T-cell (primary cell): Measurements from ENCODE around the gene CD302. TPM values are rescaled to one million over a fixed set of nuclear protein-coding genes. Genes with fewer than 3 reads are reported as not detected.
A peak's percentile ranks its signal among the peaks of the same experiment; 100 is the strongest.

Experiments
- ATAC-seq, 4 experiments: fragments of 200-7000 bp in 3 of 4; fragments of 150-1000 bp in 1 of 4; cut with Tn5 transposase; replicated peaks in 1 of 4; 1 replicate in 3 of 4; 2 replicates in 1 of 4; pipeline ENCODE4 v1.10.0; 2021; ENCODE audit warnings: moderate library complexity in 3 of 4, mild to moderate bottlenecking in 2 of 4, moderate number of reproducible peaks in 1 of 4
- CTCF ChIA-PET, 2 donors: fragments of 300-600 bp; sonication (Branson Sonifier 250); formaldehyde crosslinking; loops; one replicate each; lab custom pipeline; 2022; ENCODE audit warnings: antibody characterized with exemption in 2 of 2; lab: Charles Lee
- POLR2A ChIA-PET, 2 donors: fragments of 300-600 bp; sonication (Branson Sonifier 250); formaldehyde crosslinking; loops; one replicate each; lab custom pipeline; 2022; ENCODE audit warnings: antibody characterized with exemption in 2 of 2; lab: Charles Lee
- DNase-seq, 35 experiments: peaks; one replicate each; pipeline versions ENCODE4 v3.0.0 to v3.0.0-alpha.2; 2013 to 2023
- H3K27ac ChIP-seq: one replicate; pipeline ENCODE4 v1.5.1; 2013; ENCODE audit warnings: low read length
- H3K27me3 ChIP-seq, 2 experiments: replicated peaks in 1 of 2; 1 replicate in 1 of 2; 2 replicates in 1 of 2; pipeline versions ENCODE4 v1.6.1 to v1.7.0; 2013; ENCODE audit warnings: low read length in 1 of 2, mixed read lengths in 1 of 2; ENCODE audit not compliant: control insufficient read depth in 2 of 2, insufficient read depth in 2 of 2; ENCODE audit errors: extremely low read depth in 1 of 2
- H3K36me3 ChIP-seq, 2 donors: 1 replicate in 1 of 2; 2 replicates in 1 of 2; pipeline versions ENCODE4 v1.6.1 to v1.7.0; 2013; ENCODE audit warnings: low read length in 1 of 2; ENCODE audit not compliant: control insufficient read depth in 2 of 2, insufficient read depth in 1 of 2; ENCODE audit errors: extremely low read depth in 1 of 2
- H3K4me1 ChIP-seq, 2 experiments: 1 replicate in 1 of 2; 2 replicates in 1 of 2; pipeline versions ENCODE4 v1.6.1 to v1.7.0; 2013; ENCODE audit warnings: low read length in 2 of 2, mixed read lengths in 1 of 2; ENCODE audit not compliant: insufficient read depth in 2 of 2, control insufficient read depth in 1 of 2; ENCODE audit errors: extremely low read depth in 1 of 2
- H3K4me3 ChIP-seq, 2 donors: 1 replicate in 1 of 2; 2 replicates in 1 of 2; pipeline versions ENCODE4 v1.5.1 to v1.7.0; 2013; ENCODE audit warnings: mild to moderate bottlenecking in 2 of 2, low read length in 1 of 2, moderate library complexity in 1 of 2; ENCODE audit not compliant: control insufficient read depth in 1 of 2; ENCODE audit errors: extremely low read depth in 1 of 2
- H3K9me3 ChIP-seq: 2 replicates; pipeline ENCODE4 v1.7.0; 2013
- H3K27ac Mint-ChIP-seq, 2 donors: one replicate each; pipeline ENCODE4 v1.8.0; 2020 to 2021; ENCODE audit warnings: mild to moderate bottlenecking in 2 of 2, mixed read lengths in 2 of 2
- H3K27me3 Mint-ChIP-seq, 2 donors: one replicate each; pipeline ENCODE4 v1.8.0; 2021 to 2022; ENCODE audit warnings: mixed read lengths in 2 of 2
- H3K36me3 Mint-ChIP-seq: one replicate; pipeline ENCODE4 v1.8.0; 2021; ENCODE audit warnings: mixed read lengths
- H3K4me1 Mint-ChIP-seq, 3 donors: one replicate each; pipeline ENCODE4 v1.8.0; 2020 to 2022; ENCODE audit warnings: mixed read lengths in 3 of 3, mild to moderate bottlenecking in 1 of 3
- H3K4me3 Mint-ChIP-seq, 3 donors: one replicate each; pipeline ENCODE4 v1.8.0; 2020 to 2022; ENCODE audit warnings: mild to moderate bottlenecking in 3 of 3, mixed read lengths in 3 of 3, moderate library complexity in 3 of 3
- H3K9me3 Mint-ChIP-seq, 3 donors: one replicate each; pipeline ENCODE4 v1.8.0; 2020 to 2022; ENCODE audit warnings: mixed read lengths in 3 of 3
- WGBS: methylation state at CpG from one replicate; pipeline ENCODE4 v1.1.5; 2013; ENCODE audit warnings: missing lambda C conversion rate; ENCODE audit not compliant: insufficient coverage; 5-methylcytosine and 5-hydroxymethylcytosine counted together
- total RNA-seq, 35 experiments: library from RNA in 6 of 35; stranded (reverse) in 6 of 35; fragments of 120-200 nt in 1 of 35; gene quantifications; one replicate each; pipeline versions ENCODE4 v1.2.1 to v1.2.4 and lab custom pipeline; 2013 to 2026

The CD302 gene
- total RNA-seq, 5 donors from 2014 or later (not counting 1 experiment from before 2014, with no cell fraction given) = 1.0 to 1.6 (median 1.2) TPM

DNA sequence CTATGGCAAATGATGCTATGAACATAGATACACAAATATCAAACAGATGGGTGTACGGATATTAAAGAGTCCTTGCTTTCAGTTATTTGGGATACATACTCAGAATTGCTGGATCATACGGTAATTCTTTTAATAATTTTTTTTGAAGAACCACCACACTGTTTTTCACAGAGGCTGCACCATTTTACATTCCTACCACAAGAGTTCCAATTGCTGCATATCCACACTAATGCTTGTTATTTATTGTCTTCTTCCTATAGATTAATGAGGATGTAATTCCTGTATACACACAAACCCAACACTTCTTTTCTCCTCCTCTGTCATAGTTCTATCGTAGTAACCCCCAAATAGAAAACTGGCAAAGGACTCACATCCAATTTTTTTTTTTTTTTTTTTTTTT is 21.7 kb downstream of the CD302 start:
- H3K4me1 Mint-ChIP-seq = peaks cover 0 to 9% (median 0%) of the 10 kb centered on the region in 3 donors
- POLR2A ChIA-PET = no interaction called here
- ATAC-seq (no peak), DNase-seq (no peak)
- no CpG with 5 or more reads among the region's 3 CpGs for WGBS
- CTCF ChIA-PET = no interaction called here
- Histone ChIP-seq H3K36me3 (no peaks in the 10 kb centered on the region), H3K27ac (no peak overlapping the region), H3K27me3 (no peaks in the 10 kb centered on the region), H3K9me3 (no peaks in the 10 kb centered on the region), H3K4me3 (no peak overlapping the region), H3K4me1 (no peaks in the 10 kb centered on the region)
- H3K9me3 Mint-ChIP-seq = no peaks in the 10 kb centered on the region
- H3K27ac Mint-ChIP-seq = no peak overlapping the region
- no peak overlapping the region for H3K4me3 Mint-ChIP-seq
- no peaks in the 10 kb centered on the region for H3K36me3 Mint-ChIP-seq
- H3K27me3 Mint-ChIP-seq = no peaks in the 10 kb centered on the region

DNA sequence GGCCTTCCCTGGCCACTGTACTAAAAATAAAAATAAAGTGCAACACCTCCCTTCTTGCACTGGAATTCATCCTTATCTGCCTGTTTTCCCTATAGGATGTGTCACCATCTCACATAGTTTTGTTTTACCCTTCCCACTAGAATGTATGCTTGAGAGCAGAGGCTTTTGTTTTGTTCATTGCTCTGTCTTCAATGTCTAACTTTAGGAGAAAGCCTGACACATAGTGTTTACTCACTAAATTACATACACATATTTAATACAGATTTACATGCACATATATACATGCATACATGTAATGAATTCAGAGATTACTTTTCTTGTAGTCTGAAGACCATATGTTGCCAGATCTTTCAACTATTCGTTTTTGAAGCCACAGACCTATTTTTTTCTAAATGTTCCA is 23.0 kb downstream of the CD302 start:
- Histone ChIP-seq H3K4me1 (no peaks in the 10 kb centered on the region), H3K36me3 (peaks cover 0 to 4% of the 10 kb centered on the region in 2 donors), H3K4me3 (no peak overlapping the region), H3K9me3 (no peaks in the 10 kb centered on the region), H3K27me3 (no peaks in the 10 kb centered on the region), H3K27ac (no peak overlapping the region)
- H3K27me3 Mint-ChIP-seq = no peaks in the 10 kb centered on the region
- peaks cover 5% of the 10 kb centered on the region for H3K36me3 Mint-ChIP-seq
- no peaks in the 10 kb centered on the region for H3K9me3 Mint-ChIP-seq
- H3K4me3 Mint-ChIP-seq = no peak overlapping the region
- H3K4me1 Mint-ChIP-seq = peaks cover 0 to 9% (median 0%) of the 10 kb centered on the region in 3 donors
- WGBS = no CpG with 5 or more reads among the region's 1 CpG
- peak in 3 of 4 experiments; percentile 16 to 36 (median 29) for ATAC-seq
- DNase-seq = no peak
- CTCF ChIA-PET = interaction anchor here in 1 of 2 donors (0.6 kb wide), 1 partner anchor 637 kb away, joined by 4 read pairs; no protein-coding TSS in a partner anchor
- POLR2A ChIA-PET = no interaction called here
- H3K27ac Mint-ChIP-seq = peak overlapping the region; percentile 22 to 63

DNA sequence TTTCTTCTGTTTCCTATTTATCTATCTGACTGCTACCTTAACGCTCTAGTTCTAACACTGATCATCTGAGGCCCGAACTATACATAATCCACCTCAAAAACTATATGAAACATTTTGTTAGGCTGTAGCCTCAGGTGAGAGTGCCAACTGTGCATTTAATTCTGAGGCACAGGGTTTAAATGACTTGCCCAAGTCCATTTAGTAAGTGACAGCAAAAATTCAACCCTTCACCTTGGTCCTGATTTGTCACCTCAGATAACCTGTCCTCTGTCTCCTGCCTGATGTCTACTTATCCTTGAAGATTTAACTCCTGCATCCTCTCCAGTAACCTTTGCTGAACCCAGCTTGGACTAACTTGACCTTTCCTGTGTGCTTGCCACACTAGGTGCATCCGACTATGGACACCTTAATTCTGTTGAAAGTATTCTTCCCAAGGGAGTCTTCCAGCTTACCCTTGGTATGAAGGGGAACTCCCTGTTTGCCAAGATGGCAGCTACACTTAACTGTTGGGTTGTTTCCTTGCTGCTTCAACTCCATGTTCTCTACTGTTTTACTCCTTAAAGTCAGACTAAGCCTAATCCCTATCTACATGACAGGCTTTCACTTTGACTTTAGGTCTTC is 23.5 kb downstream of the CD302 start:
- Mint-ChIP-seq H3K4me3 (no peak overlapping the region), H3K27ac (peak overlapping the region; percentile 22 to 63), H3K9me3 (no peaks in the 10 kb centered on the region), H3K27me3 (no peaks in the 10 kb centered on the region), H3K36me3 (peaks cover 5% of the 10 kb centered on the region), H3K4me1 (peaks cover 0 to 9% (median 0%) of the 10 kb centered on the region in 3 donors)
- Histone ChIP-seq H3K4me1 (no peaks in the 10 kb centered on the region), H3K27me3 (no peaks in the 10 kb centered on the region), H3K9me3 (no peaks in the 10 kb centered on the region), H3K27ac (no peak overlapping the region), H3K4me3 (no peak overlapping the region), H3K36me3 (peaks cover 0 to 10% of the 10 kb centered on the region in 2 donors)
- CTCF ChIA-PET = no interaction called here
- WGBS = no CpG with 5 or more reads among the region's 3 CpGs
- no peak for DNase-seq
- ATAC-seq = peak in 3 of 4 experiments; percentile 9 to 24 (median 20)
- POLR2A ChIA-PET = no interaction called here

DNA sequence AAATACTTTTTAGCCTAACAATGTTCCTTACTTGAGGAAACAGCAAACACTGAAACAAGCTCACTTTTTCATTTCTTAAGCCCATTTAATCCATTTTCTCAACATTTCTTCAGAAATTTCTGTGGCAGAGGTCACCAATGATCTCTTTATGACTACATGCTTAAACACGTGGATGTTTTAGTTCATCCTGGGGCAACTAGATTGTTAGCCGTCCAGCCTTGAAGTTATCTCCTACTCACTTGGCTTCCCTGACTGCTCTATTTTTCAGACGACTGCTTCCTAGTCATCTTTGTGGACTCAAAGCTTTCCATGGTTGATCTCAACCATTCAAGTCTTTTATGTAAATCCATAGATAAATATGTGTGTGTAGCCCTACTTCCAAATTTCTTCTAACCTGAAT is 24.1 kb downstream of the CD302 start:
- H3K4me3 Mint-ChIP-seq = no peak overlapping the region
- H3K36me3 Mint-ChIP-seq = peaks cover 9% of the 10 kb centered on the region
- Histone ChIP-seq H3K9me3 (no peaks in the 10 kb centered on the region), H3K36me3 (peaks cover 0 to 12% of the 10 kb centered on the region in 2 donors), H3K4me3 (no peak overlapping the region), H3K4me1 (no peaks in the 10 kb centered on the region), H3K27me3 (no peaks in the 10 kb centered on the region), H3K27ac (no peak overlapping the region)
- CTCF ChIA-PET = interaction anchor here in 1 of 2 donors (0.6 kb wide), 1 partner anchor 376 kb away, joined by 3 read pairs; no protein-coding TSS in a partner anchor
- no peaks in the 10 kb centered on the region for H3K27me3 Mint-ChIP-seq
- no peak for DNase-seq
- no peak for ATAC-seq
- POLR2A ChIA-PET = no interaction called here
- H3K27ac Mint-ChIP-seq = no peak overlapping the region
- H3K4me1 Mint-ChIP-seq = peaks cover 0 to 9% (median 0%) of the 10 kb centered on the region in 3 donors
- 100% methylated on average over 2 of the region's 3 CpGs for WGBS
- no peaks in the 10 kb centered on the region for H3K9me3 Mint-ChIP-seq

DNA sequence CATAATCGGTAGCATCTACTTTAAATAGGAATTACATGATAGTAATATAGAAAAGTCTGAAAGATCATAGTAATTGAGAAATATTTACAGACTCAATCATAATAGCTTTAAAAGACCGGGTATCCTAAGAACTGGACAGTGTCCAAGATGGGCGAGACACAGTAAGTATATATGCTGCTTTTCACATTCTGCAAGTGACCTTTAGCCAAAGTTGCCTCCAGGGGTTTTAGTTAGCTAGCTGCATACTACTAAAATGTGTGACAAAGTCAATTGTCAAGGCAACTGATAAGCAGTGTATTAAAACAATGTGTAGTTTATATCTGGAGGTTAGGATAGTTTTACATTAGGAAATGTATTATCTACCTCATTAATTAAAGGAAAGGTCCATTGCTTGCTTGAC is 24.6 kb downstream of the CD302 start:
- ChIA-PET CTCF (interaction anchor here in 1 of 2 donors (0.6 kb wide), 2 partner anchors 163 to 376 kb away, joined by 3 to 5 read pairs; no protein-coding TSS in a partner anchor), POLR2A (no interaction called here)
- no CpG with 5 or more reads among the region's 3 CpGs for WGBS

DNA sequence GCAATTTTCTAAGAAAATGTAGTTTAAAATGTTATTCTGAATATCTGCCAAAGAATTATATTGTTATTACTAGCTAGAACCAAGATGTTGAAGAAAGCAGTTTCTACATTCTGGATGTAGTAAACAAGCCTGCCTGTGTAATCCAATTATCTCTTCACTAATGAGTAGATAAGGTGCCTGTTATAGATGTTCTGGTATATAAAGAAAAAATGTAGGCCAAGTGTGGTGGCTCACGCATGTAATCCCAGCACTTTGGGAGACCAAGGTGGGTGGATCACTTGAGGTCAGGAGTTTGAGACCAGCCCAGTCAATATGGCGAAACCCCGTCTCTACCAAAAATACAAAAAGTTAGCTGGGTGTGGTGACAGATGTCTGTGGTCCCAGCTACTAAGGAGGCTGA is 28.9 kb downstream of the CD302 start:
- no peaks in the 10 kb centered on the region for H3K27me3 ChIP-seq
- no peaks in the 10 kb centered on the region for H3K27me3 Mint-ChIP-seq
- no peaks in the 10 kb centered on the region for H3K9me3 Mint-ChIP-seq
- H3K27ac Mint-ChIP-seq = no peak overlapping the region
- H3K4me1 Mint-ChIP-seq = peaks cover 0 to 2% (median 0%) of the 10 kb centered on the region in 3 donors
- ATAC-seq (no peak), DNase-seq (no peak)
- peaks cover 33% of the 10 kb centered on the region for H3K36me3 Mint-ChIP-seq
- H3K4me3 Mint-ChIP-seq = no peak overlapping the region
- POLR2A ChIA-PET = no interaction called here
- H3K4me3 ChIP-seq = no peak overlapping the region
- H3K27ac ChIP-seq = no peak overlapping the region
- H3K9me3 ChIP-seq = no peaks in the 10 kb centered on the region
- peaks cover 0 to 40% of the 10 kb centered on the region in 2 donors for H3K36me3 ChIP-seq
- CTCF ChIA-PET = no interaction called here
- no peaks in the 10 kb centered on the region for H3K4me1 ChIP-seq
- 100% methylated on average over 1 of the region's 3 CpGs for WGBS

More for the DNA sequence above, 24.6 kb downstream of the CD302 start:
- peaks cover 10% of the 10 kb centered on the region for H3K36me3 Mint-ChIP-seq
- H3K9me3 Mint-ChIP-seq = no peaks in the 10 kb centered on the region
- Histone ChIP-seq H3K27ac (no peak overlapping the region), H3K9me3 (no peaks in the 10 kb centered on the region), H3K27me3 (no peaks in the 10 kb centered on the region), H3K4me3 (no peak overlapping the region), H3K4me1 (no peaks in the 10 kb centered on the region), H3K36me3 (peaks cover 0 to 12% of the 10 kb centered on the region in 2 donors)
- no peak overlapping the region for H3K27ac Mint-ChIP-seq
- ATAC-seq (no peak), DNase-seq (no peak)
- H3K27me3 Mint-ChIP-seq = no peaks in the 10 kb centered on the region
- peaks cover 0 to 9% (median 0%) of the 10 kb centered on the region in 3 donors for H3K4me1 Mint-ChIP-seq
- H3K4me3 Mint-ChIP-seq = no peak overlapping the region
